GM19351 (cell line): ENCODE results near the gene BDNF.
"Not testable (repeated sequence)": the region's sequence is repeated elsewhere in the genome, so short reads cannot be mapped to it uniquely, and the experiment has no call there.

Experiments used
- ATAC-seq: cut with Tn5 transposase; IDR thresholded peaks from one replicate; pipeline ENCODE4 v1.9.1; 2021; ENCODE audit warnings: mild to moderate bottlenecking, moderate library complexity; ENCODE audit not compliant: unreplicated experiment

BDNF gene

DNA sequence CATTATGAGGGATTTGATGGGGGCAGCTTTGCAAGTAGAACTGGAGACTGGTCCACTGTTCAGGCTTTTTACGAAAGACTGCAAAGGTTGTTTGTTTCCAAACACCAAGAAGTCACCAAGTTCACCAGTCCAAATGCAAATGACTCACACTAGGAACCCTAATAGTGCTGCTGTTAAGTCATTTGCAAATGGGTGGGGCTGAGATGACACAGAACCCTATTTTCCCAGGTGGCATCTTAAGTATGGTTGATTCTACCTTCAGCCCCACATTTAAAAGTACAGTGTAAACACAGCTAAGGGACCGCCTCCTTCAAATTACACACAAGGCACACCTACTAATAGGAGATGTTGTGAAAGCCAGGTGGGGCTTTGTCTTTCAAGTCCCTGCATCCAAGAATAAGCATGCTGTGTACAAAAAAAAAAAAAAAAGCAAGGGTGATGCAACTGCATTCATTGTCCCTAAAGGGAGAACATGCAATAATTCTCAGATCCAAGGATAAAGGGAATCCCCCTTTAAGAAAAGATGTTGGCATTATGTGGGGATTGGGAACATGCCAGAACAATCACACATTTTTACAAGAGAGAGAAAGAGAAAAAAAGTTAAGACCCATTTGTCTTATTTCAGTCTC lies 27.3 kb downstream of the BDNF start:
- ATAC-seq, result no peak

DNA sequence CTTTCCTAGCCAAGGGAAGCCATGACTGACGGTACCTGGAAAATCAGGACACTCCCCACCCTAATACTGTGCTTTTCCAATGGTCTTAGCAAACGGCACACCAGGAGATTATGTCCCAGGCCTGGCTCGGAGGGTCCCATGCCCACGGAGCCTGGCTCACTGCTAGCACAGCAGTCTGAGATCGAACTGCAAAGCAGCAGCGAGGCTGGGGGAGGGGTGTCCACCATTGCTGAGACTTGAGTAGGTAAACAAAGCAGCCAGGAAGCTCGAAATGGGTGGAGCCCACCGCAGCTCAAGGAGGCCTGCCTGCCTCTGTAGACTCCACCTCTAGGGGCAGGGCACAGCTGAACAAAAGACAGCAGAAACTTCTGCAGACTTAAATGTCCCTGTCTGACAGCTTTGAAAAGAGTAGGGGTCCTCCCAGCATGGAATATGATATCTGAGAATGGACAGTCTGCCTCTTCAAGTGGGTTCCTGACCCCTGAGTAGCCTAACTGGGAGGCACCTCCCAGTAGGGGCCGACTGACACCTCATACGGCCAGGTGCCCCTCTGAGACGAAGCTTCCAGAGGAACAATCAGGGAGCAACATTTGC lies 34.6 kb downstream of the BDNF start:
- not testable (repeated sequence) for ATAC-seq

DNA sequence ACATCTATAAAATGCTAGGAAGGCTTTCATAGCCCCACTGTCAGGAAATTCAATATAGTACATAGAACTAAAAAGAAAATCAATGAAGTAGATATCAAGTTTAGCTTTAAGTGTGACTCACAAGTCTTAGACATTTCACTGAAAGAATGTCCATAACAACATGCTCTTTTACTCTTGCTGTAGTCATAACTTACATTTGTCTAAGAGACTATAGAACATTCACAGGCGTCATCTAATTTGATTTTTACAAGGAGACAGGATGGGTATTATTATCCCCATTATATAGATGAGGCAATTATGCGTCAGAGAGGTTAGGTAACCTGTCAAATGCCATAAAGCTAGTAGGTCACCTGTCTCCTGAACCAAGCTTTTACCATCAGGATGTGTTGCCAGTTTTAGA lies 36.9 kb downstream of the BDNF start:
- ATAC-seq, result no peak

DNA sequence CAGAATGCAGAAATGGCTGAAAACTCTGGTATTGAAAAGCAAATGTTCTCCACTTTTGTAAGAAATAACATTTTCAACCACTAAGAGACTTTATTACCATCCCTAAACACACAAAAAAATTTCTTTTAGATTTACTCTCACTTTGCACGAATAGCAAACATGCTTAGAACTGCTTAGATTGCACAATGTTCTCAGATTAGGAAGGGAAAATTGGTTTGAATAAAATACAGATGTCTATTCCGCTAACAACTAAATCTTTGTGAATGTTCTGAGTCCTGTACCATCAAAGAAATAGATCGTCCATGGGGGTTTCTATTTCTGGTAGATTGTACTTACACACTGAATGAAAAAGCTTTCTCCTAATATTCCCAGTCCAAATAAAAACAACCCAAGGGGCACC lies 40.1 kb downstream of the BDNF start:
- ATAC-seq, result no peak

DNA sequence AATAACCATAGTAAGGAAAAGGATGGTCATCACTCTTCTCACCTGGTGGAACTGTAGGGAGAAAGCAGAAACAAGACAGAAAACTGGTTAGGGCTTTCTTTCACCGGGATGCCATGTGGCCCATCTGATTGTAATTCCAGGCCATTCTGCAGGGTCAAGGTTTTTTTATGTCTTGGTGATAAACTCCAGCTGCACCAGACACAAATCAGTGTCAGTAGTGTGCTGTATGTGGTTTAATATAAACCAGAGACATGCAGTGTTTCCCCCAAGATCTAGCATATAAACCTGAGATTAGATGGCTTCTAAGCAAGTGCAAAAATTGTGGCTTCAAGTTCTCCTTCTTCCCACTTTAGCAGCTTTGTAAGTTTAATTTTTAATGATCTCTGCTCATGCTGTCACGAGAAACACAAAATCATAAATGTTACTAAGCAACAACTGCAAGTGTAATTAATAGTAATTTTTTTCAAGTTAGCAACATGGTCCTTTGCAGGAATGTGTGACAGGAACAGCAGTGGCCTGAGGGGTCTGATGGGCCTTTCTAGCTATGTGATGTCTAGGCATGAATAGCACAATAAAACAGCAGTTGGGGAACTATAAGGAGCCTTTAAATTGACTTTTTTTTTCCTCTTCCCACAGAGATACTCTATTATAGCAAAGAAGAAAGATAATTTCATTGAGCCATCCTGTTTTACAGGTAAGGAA lies 41.6 kb downstream of the BDNF start:
- no peak for ATAC-seq

DNA sequence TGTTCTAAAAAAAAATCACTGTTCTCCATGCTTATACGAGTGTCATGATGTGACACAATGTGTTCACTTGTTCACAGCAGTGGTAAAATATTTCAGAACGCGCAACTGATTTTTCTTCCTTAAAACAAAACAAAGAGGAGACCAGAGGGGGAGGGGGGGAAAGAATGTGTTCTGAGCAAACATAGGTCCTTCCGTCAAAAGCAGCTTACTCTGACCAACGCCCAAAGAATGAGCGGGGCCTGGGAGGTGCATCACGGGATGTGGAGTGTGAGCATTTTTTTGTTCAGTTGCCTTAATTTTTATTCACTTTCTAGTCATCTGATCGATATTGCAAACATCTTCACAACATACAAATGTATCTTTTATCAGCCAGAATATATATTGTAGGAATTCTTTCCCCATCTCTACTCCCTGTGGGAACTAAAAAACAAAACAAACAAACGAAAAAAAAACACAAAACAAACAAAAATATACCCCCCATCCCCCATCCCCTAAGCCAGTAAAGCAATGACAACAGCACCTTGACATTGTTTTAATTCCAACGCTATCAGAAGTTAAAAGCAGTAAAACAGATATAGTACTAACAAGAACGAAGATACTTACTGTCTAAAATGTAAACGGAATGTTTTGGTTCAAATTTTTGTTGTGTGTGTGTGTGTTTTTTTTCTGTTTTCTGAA lies 43.3 kb downstream of the BDNF start:
- ATAC-seq, result no peak

DNA sequence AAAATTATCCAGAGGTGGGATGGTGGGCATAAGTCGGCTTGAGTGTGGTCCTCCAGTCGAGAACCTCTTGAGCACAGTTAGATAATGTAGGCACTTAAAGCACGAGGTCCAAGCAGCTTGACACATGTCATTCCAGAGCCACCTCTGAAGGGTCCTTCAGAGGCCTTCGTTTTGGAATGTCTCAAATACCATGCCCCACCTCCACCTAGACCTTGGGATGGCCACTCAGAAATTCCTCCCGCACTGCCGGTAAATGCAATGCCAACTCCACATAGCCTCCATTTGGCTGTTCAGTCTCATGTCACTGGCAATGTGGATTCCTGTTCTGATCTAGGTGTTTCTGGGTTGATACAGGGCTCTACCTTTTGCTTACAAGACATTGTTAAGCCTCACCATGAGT lies 43.9 kb downstream of the BDNF start:
- ATAC-seq, result no peak

DNA sequence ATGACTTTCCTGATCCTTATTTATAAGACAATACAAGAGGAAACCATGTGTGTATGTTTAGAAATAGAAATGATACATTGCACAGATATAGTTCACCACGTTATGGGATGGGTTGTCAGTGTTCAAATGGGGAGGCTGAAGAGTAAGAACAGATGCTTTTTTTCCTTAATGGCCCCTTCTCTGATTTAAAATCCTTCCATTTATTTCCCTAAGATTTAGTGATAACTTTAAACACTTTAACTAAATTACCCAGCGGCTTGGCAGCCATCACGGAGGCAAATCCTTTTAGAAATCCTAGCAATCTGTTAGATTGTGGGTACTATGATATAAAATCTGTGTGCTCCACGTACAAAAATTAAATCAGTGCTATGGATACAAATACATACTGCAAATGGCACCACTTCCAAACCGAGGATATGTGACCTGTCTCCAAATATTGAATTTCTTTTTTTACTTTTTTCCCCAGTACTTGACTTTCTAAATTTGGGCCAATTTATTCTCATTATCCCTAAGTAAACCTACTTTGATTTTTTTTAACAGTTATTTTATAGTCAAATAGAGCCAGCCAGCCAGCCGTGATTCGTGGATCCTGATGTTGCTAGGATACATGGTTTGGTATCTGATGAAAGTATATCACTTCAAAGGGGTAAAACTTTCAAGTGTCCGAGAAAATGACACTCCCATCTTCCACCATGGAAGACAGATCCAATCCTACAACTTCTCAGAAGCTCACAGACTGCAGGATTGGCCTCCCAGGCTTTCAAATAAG lies 46.1 kb downstream of the BDNF start:
- no peak for ATAC-seq

DNA sequence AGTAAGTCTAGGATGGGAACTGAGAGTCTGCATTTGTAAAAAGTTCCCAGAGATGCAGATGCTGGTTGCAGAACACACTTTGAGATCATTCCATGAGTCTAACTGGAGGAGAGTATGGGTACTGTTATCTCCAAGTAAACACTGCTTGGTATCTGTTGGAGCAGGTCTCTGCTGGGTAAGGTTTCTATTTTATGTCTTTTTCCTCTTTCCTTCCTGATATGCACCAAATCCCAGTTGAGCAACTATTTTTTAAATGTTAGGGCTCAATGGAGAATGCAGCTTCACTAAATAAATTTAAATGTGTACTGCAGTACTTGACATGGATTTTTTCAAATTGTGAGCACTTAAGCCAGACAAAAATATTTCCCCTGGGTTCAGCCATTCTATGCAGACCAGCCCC lies 48.5 kb downstream of the BDNF start:
- no peak for ATAC-seq

DNA sequence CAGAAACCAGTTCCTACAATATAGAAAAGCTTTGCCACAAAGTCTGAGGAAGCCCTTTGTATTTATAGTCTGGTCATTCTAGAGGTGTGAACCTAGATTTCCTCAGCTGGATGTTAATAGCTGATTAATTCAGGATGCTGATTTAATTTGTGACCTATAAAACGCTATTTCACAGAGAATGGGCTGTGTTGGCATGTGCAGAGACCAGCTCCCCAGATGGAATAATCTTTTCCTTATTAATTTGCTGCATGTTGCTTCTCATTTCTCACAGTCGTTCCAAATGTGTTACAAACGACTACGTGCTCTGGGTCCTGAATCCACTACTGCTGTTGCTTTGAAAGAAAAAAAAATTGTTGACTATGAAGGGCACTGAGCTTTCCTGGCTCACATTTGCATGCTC lies 49.3 kb downstream of the BDNF start:
- ATAC-seq, result no peak

DNA sequence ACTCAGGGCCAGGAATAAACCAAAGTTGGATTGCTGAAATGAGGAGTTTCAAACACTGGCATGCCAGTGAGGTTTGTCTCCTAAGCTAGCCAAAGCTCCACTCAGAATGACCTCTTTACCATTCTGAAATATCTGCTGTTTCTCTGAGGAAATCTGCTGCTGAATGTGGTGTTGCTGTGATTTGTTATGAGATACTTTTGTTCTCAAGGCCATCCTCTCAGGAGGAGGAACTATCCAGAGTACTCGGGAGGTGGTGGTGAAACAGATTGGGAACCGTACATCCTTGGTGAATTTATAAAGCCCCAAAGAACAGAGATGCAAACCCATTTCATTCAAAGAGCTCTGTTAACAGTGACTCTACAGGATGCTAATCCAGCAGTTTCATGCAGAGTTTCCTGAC lies 50.5 kb downstream of the BDNF start:
- ATAC-seq, result no peak

DNA sequence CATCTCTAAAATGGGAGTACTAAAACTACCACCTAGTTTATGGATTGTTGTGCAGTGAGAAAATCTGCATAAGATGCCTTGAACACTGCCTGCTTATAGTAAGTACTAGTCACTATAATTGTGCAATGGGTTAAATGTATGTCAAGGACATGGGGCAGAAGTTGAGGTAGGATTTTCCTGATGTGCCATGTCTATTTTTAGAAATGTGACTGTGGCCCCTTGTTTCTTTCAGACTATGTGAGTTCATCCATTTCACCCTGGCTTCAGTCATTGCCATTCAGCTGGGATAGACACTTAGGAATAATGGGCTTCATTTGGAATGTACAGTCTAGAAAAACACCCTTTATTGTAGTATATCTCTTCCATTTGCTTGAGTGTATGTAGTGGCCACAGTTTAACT lies 51.4 kb downstream of the BDNF start:
- ATAC-seq, result no peak

DNA sequence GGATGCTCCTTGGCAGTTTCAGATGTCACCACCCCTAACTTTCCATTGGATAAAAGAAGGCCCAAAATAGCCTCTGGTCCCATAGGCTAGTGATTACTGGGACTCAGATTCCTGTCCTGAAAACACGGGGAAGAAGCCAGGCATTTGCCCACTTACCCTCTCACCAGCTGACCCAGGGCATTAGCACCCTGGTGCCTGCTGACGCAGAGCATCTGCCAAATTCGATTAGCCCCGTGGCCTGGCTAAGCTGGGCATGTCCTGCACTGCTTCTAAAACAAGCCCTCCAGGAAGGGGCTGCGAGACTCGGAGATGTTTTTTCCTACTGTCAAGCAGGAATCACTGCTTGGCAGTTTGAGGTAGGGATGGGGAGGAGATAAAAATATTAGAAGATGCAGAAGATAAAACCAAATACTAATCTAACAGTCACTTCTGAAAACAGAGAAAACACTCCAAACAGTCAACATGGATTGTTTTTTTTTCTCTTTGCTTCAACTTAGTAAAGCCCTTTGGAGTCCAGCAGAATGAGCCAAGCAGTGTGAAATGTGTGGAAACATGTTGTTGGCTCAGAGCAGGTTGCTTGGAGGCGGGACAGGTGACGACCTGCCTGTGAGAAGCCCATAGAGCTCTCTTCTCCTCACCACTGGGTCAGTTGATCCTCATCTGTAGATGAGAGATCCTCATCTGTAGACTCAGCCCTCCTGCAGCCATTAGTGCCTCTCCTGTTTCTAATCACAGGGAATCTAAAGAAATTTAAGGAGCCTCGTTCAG lies 54.0 kb downstream of the BDNF start:
- no peak for ATAC-seq

DNA sequence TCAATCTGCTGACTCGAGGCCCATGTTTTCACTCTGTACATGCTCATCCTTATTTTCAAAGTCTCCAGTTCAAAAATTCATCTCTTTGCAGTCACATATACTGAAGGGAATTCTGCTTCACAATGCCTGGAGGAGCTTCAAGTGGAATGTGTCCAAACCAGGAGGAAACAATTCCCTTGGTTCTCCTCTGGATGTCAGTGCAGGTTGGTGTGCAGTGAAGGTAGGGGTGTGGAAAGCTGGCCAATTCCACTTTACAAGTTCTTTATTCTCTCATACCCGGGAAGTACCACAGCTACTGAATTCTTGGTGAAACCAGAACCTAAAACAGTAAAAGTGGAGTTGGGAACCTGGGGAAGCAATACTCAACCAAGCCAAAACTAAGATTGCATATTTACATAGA lies 57.3 kb downstream of the BDNF start:
- ATAC-seq, result no peak

DNA sequence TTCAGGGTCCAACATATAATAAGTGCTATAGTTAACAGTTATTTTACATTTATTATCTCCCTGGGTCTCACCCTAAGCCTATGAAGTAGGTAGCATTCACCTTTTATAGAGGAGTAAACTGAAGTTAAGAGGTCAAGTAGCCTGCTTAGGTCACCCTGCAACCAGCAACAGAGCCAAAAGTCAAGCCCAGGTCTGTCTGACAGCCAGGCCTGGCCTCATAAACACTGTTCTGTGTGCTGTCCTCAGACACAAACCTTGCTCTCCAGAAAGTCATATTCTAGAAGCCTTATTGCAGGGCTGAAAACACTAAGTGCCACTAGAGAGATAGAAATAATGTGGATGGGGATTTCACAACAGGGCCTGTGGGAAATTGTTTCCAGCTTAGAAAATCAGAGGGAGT lies 59.3 kb downstream of the BDNF start:
- no peak for ATAC-seq

DNA sequence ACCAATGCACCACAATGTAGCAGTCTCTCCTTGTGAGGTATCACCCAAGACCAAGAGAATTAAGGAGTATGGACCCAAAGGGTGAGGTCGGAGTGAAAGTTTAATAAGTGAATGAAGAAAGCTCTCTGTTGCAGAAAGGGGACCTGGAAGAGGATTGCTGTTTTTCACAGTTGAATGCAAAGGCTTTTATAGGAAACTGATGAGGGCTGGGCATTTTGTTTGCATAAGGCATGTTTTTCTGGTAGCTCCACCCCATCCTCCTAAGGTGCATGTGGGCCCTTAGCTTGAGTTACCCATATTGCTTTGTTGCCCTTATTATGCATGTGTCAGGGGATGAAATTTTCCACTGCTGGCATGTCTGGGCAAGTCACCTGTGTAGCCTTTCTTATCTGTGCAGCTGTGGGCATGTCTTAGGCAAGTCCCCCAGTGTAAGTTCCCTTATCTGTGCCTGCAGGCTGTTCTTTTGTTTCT lies 64.7 kb downstream of the BDNF start:
- ATAC-seq, result peak; percentile 65

DNA sequence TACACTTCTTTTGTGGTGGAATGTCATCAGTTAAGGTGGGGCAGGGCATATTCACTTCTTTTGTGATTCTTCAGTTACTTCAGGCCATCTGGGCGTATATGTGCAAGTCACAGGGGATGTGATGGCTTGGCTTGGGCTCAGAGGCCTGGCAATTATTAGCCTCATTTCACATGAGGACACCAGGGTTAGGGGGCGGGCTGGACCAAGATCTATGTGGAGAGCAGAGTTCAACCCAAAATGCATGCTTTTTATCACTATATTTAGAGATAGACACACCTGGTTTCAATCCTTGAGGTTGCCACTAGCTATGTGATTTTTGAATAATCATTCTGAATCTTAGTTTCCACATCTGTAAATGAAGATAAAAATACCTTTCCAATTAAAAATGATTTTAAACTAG lies 65.5 kb downstream of the BDNF start:
- ATAC-seq, result peak; percentile 57

DNA sequence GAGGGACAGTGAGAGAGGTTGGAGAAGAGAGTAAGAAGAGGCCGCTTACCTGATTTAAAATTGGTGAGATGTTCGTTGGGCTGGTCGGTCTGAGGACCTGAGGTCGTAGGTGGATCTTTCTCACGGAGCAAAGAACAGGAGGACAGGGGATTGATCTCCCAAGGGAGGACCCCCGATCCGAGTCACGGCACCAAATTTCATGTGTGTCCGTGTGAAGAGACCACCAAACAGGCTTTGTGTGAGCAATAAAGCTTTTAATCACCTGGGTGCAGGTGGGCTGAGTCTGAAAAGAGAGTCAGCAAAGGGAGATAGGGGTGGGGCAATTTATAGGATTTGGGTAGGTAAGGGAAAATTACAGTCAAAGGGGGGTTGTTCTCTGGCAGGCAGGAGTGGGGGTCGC lies 66.0 kb downstream of the BDNF start:
- not testable (repeated sequence) for ATAC-seq

DNA sequence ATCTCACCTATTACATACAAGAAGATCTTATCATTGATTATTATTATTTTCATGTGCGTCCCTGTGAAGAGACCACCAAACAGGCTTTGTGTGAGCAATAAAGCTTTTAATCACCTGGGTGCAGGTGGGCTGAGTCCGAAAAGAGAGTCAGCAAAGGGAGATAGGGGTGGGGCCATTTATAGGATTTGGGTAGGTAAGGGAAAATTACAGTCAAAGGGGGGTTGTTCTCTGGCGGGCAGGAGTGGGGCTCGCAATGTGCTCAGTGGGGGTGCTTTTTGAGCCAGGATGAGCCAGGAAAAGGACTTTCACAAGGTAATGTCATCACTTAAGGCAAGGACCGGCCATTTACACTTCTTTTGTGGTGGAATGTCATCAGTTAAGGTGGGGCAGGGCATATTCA lies 71.2 kb downstream of the BDNF start:
- ATAC-seq, result not testable (repeated sequence)

DNA sequence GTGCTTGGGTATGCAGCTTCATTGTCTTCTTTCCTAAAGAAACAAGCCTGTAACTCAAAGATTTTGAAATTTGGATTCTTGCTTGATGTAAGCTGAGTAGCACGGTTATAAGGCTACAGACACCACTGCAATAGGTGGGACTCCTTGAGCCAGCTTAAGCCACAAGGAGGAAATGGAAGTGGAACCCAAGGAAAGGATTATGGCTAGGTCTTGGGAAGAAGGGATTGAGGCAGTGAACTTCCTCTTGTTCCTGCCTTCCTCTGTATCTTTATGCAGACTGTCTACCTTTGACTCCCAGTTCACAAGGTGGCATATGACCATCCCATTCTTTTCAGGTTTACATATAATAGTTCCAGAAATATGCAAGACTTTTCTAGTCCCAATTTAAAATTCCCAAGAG lies 72.3 kb downstream of the BDNF start:
- no peak for ATAC-seq
